ENCODE results near the gene FAM171A1. TPM values are rescaled to one million over a fixed set of nuclear protein-coding genes. Genes with fewer than 3 reads are reported as not detected.

Gene FAM171A1
- total RNA-seq, 1 experiment from 2014 or later: 19.2 TPM

DNA sequence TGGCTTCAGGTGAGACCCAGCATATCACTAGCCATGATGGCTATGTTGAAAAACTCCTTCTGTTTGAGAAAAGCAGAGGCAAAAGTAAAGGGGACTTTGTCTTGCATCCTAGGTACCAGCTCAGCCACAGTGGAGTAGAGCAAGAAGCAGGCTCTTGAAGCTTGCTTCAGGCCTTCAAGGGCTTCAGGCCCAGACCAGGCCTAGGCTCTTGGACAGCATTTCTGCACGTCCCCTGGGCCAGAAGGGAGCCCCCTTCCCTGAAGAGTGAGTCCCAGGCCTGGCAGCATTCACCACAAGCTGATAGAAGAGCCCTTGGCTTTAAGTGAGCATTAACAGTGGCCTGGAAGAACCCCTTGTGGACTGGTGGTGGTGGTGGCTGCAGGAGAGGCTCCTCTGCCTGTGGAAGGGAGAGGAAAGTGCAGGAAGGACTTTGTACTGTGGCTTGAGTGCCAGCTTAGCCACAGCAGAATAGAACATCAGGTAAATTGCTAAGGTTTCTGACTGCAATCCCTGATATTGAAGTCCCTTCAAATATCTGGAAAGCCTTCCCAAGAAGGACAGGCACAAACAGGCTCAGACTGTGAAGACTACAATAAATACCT lies 28.1 kb upstream of the FAM171A1 start:
- H3K4me3 ChIP-seq (ENCODE audit: low read depth in 2 of 2, low read length in 2 of 2): no peak overlapping the region
- no TSS peak for BruUV-seq (replicated peaks)
- H3K36me3 ChIP-seq (ENCODE audit: control insufficient read depth, insufficient read depth, low read length): no peaks in the 10 kb centered on the region
- in situ Hi-C loops (cut with HindIII; ENCODE audit: low pct_unique_long_range_greater_than_20kb, low sequenced_read_pairs): no loop called here
- DNase-seq (ENCODE audit: low read depth, low spot score) (no peak), ATAC-seq (no peak)
- no peaks in the 10 kb centered on the region for H3K27me3 ChIP-seq (ENCODE audit: control insufficient read depth, insufficient read depth, low read length)
- CTCF ChIA-PET: no interaction called here
- no peaks in the 10 kb centered on the region for H3K4me1 ChIP-seq (ENCODE audit: control insufficient read depth, insufficient read depth, low read length)
- TF ChIP-seq POLR2AphosphoS5 (IDR thresholded peaks at IDR 0.05; ENCODE audit: low read depth, low read length): no peak
- TF ChIP-seq, protein P1, sequence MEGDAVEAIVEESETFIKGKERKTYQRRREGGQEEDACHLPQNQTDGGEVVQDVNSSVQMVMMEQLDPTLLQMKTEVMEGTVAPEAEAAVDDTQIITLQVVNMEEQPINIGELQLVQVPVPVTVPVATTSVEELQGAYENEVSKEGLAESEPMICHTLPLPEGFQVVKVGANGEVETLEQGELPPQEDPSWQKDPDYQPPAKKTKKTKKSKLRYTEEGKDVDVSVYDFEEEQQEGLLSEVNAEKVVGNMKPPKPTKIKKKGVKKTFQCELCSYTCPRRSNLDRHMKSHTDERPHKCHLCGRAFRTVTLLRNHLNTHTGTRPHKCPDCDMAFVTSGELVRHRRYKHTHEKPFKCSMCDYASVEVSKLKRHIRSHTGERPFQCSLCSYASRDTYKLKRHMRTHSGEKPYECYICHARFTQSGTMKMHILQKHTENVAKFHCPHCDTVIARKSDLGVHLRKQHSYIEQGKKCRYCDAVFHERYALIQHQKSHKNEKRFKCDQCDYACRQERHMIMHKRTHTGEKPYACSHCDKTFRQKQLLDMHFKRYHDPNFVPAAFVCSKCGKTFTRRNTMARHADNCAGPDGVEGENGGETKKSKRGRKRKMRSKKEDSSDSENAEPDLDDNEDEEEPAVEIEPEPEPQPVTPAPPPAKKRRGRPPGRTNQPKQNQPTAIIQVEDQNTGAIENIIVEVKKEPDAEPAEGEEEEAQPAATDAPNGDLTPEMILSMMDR (IDR thresholded peaks at IDR 0.05): no peak
- no peak for TF ChIP-seq SIN3A (IDR thresholded peaks at IDR 0.05; ENCODE audit: borderline replicate concordance, insufficient read depth, low read depth, low read length)
- TF ChIP-seq, protein P2, sequence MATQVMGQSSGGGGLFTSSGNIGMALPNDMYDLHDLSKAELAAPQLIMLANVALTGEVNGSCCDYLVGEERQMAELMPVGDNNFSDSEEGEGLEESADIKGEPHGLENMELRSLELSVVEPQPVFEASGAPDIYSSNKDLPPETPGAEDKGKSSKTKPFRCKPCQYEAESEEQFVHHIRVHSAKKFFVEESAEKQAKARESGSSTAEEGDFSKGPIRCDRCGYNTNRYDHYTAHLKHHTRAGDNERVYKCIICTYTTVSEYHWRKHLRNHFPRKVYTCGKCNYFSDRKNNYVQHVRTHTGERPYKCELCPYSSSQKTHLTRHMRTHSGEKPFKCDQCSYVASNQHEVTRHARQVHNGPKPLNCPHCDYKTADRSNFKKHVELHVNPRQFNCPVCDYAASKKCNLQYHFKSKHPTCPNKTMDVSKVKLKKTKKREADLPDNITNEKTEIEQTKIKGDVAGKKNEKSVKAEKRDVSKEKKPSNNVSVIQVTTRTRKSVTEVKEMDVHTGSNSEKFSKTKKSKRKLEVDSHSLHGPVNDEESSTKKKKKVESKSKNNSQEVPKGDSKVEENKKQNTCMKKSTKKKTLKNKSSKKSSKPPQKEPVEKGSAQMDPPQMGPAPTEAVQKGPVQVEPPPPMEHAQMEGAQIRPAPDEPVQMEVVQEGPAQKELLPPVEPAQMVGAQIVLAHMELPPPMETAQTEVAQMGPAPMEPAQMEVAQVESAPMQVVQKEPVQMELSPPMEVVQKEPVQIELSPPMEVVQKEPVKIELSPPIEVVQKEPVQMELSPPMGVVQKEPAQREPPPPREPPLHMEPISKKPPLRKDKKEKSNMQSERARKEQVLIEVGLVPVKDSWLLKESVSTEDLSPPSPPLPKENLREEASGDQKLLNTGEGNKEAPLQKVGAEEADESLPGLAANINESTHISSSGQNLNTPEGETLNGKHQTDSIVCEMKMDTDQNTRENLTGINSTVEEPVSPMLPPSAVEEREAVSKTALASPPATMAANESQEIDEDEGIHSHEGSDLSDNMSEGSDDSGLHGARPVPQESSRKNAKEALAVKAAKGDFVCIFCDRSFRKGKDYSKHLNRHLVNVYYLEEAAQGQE (IDR thresholded peaks at IDR 0.05; ENCODE audit: insufficient read depth in 1 of 2, low read depth in 2 of 2, low read length in 1 of 2): no peak
- no peak for TF ChIP-seq TCF7L2 (IDR thresholded peaks at IDR 0.05; ENCODE audit: low read depth, low read length)
- H3K27ac ChIP-seq (ENCODE audit: low read length): no peak overlapping the region
- H3K9me3 ChIP-seq (ENCODE audit: control insufficient read depth, insufficient read depth, low read depth, low read length): no peaks in the 10 kb centered on the region
- intact Hi-C loops (cut with micrococcal nuclease; ENCODE audit: unreplicated experiment): no loop called here
- POLR2A ChIA-PET: no interaction called here

DNA sequence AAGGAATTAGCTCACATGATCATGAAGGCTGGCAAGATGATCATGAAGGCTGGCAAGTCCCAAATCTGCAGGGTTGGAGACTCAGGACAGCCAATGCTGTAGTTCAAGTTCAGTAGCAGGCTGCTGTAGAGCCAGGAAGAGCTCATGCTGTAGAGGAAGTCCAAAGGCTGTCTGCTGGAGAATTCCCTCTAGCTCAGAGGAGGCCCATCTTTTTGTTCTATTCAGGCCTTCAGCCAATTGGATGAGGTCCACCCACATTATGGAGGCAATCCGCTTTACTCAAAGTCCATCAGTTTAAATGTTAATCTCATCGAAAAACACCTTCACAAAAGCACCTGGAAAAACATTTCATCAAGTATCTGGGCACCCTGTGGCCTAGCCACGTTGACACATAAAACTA lies 24.8 kb upstream of the FAM171A1 start:
- Histone ChIP-seq H3K27ac (ENCODE audit: low read length) (no peak overlapping the region), H3K4me3 (ENCODE audit: low read depth in 2 of 2, low read length in 2 of 2) (no peak overlapping the region), H3K4me1 (ENCODE audit: control insufficient read depth, insufficient read depth, low read length) (no peaks in the 10 kb centered on the region), H3K27me3 (ENCODE audit: control insufficient read depth, insufficient read depth, low read length) (no peaks in the 10 kb centered on the region), H3K36me3 (ENCODE audit: control insufficient read depth, insufficient read depth, low read length) (no peaks in the 10 kb centered on the region), H3K9me3 (ENCODE audit: control insufficient read depth, insufficient read depth, low read depth, low read length) (no peaks in the 10 kb centered on the region)
- intact Hi-C loops (cut with micrococcal nuclease; ENCODE audit: unreplicated experiment) (no loop called here), in situ Hi-C loops (cut with HindIII; ENCODE audit: low pct_unique_long_range_greater_than_20kb, low sequenced_read_pairs) (no loop called here)
- DNase-seq (ENCODE audit: low read depth, low spot score) (no peak), ATAC-seq (no peak)
- CTCF ChIA-PET: no interaction called here
- POLR2A ChIA-PET: no interaction called here
- BruUV-seq (replicated peaks): no TSS peak
- no peak for TF ChIP-seq TCF7L2 (IDR thresholded peaks at IDR 0.05; ENCODE audit: low read depth, low read length)
- no peak for TF ChIP-seq POLR2AphosphoS5 (IDR thresholded peaks at IDR 0.05; ENCODE audit: low read depth, low read length)
- TF ChIP-seq SIN3A (IDR thresholded peaks at IDR 0.05; ENCODE audit: borderline replicate concordance, insufficient read depth, low read depth, low read length): no peak
- TF ChIP-seq, protein P2 (IDR thresholded peaks at IDR 0.05; ENCODE audit: insufficient read depth in 1 of 2, low read depth in 2 of 2, low read length in 1 of 2): no peak
- TF ChIP-seq, protein P1 (IDR thresholded peaks at IDR 0.05): no peak
